CD4-positive, alpha-beta T cell (primary cell): ENCODE measurements around the gene PITPNM3. TPM values are rescaled to one million over a fixed set of nuclear protein-coding genes. Genes with fewer than 3 reads are reported as not detected.
"Not testable (repeated sequence)": the region's sequence is repeated elsewhere in the genome, so short reads cannot be mapped to it uniquely, and the experiment has no call there.

ENCODE experiments used
- ATAC-seq: fragments of 200-7000 bp; cut with Tn5 transposase; one replicate; pipeline ENCODE4 v1.10.0; 2022; ENCODE audit warnings: mild to moderate bottlenecking; ENCODE audit not compliant: poor library complexity
- CTCF ChIA-PET: fragments of 350-600 bp; sonication (Branson Sonifier 250); formaldehyde crosslinking; loops from one replicate; lab custom pipeline; 2021; ENCODE audit warnings: antibody characterized with exemption, inconsistent platforms; lab: Charles Lee
- POLR2A ChIA-PET: fragments of 350-600 bp; sonication (Branson Sonifier 250); formaldehyde crosslinking; loops from one replicate; lab custom pipeline; 2021; ENCODE audit warnings: antibody characterized with exemption, inconsistent platforms; lab: Charles Lee
- DNase-seq, 14 experiments: peaks; one replicate each; pipeline ENCODE4 v3.0.0-alpha.2; 2013 to 2020; ENCODE audit warnings: mixed read lengths in 2 of 14
- H3K27ac ChIP-seq, 2 donors: one replicate each; pipeline versions ENCODE4 v1.5.1 to v1.7.0; 2013; ENCODE audit warnings: low read length in 2 of 2, low read depth in 1 of 2, mild to moderate bottlenecking in 1 of 2
- H3K27me3 ChIP-seq, 2 experiments: 1 replicate in 1 of 2; 2 replicates in 1 of 2; pipeline versions ENCODE4 v1.6.1 to v1.7.0; 2013; ENCODE audit warnings: low read length in 2 of 2, control low read depth in 1 of 2, mild to moderate bottlenecking in 1 of 2, moderate library complexity in 1 of 2; ENCODE audit not compliant: insufficient read depth in 2 of 2, control insufficient read depth in 1 of 2
- H3K36me3 ChIP-seq: one replicate; pipeline ENCODE4 v1.6.1; 2013; ENCODE audit warnings: low read length, control low read depth; ENCODE audit not compliant: insufficient read depth
- H3K4me1 ChIP-seq: one replicate; pipeline ENCODE4 v1.6.1; 2013; ENCODE audit warnings: low read length, control low read depth; ENCODE audit not compliant: insufficient read depth
- H3K4me3 ChIP-seq: one replicate; pipeline ENCODE4 v1.5.1; 2013; ENCODE audit warnings: mild to moderate bottlenecking, low read length, moderate library complexity
- H3K9me3 ChIP-seq, 2 experiments: 1 replicate in 1 of 2; 2 replicates in 1 of 2; pipeline versions ENCODE4 v1.6.1 to v1.7.0; 2013; ENCODE audit warnings: low read length in 2 of 2, mild to moderate bottlenecking in 2 of 2, control low read depth in 1 of 2, moderate library complexity in 1 of 2; ENCODE audit not compliant: control insufficient read depth in 1 of 2, insufficient read depth in 1 of 2
- H3K27ac Mint-ChIP-seq: one replicate; pipeline ENCODE4 v1.8.0; 2020; ENCODE audit warnings: mixed read lengths
- H3K27me3 Mint-ChIP-seq: one replicate; pipeline ENCODE4 v1.8.0; 2021; ENCODE audit warnings: mixed read lengths
- H3K36me3 Mint-ChIP-seq: one replicate; pipeline ENCODE4 v1.8.0; 2021; ENCODE audit warnings: low read depth, mixed read lengths
- H3K4me1 Mint-ChIP-seq: one replicate; pipeline ENCODE4 v1.8.0; 2021; ENCODE audit warnings: low read depth, mixed read lengths
- H3K4me3 Mint-ChIP-seq: one replicate; pipeline ENCODE4 v1.8.0; 2020; ENCODE audit warnings: mild to moderate bottlenecking, mixed read lengths
- H3K9me3 Mint-ChIP-seq: one replicate; pipeline ENCODE4 v1.8.0; 2020; ENCODE audit warnings: mixed read lengths
- intact Hi-C, 2 experiments: fragments of 100-400 bp; cut with DNase I in 1 of 2; cut with micrococcal nuclease in 1 of 2; formaldehyde crosslinking; loops; one replicate each; pipeline versions ENCODE4 v1.15.1 to v1.9.0; 2023 to 2025; cut with DNase I, micrococcal nuclease
- total RNA-seq, 174 experiments: library from RNA in 2 of 174; stranded (reverse) in 2 of 174; gene quantifications; one replicate each; pipeline ENCODE4 v1.2.3 and lab custom pipeline; 2021 to 2026
- TF ChIP-seq, protein P1 (sequence below): fragments of 200-600 bp; IDR thresholded peaks from one replicate; pipeline ENCODE4 v1.8.0; 2022; ENCODE audit warnings: antibody characterized with exemption, mild to moderate bottlenecking

Gene PITPNM3
- total RNA-seq, 2 experiments from 2014 or later: 0.34 to 0.41 TPM

DNA sequence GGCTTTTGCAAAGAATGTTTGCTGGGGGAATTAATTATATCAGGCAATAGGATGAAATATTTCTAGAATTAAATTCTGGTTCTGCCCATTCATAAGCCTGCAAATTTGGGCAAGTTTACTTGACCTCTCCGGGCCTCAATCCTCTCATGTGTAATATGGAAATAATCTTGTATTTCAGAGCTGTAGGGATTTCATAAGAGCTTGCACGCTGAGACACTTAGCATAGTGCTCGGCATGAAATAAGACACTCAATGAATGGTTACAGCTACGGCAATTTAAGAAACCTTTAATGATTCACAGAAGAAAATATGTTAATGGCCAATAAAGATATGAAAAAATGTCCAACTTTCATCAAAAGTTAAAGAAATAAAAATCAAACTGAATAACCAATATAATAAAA lies 40.6 kb upstream of the PITPNM3 start:
- Mint-ChIP-seq H3K36me3 (peaks cover 92% of the 10 kb centered on the region), H3K4me3 (no peak overlapping the region), H3K27ac (no peak overlapping the region), H3K4me1 (no peaks in the 10 kb centered on the region), H3K27me3 (no peaks in the 10 kb centered on the region), H3K9me3 (no peaks in the 10 kb centered on the region)
- ChIA-PET POLR2A (no interaction called here), CTCF (no interaction called here)
- DNase-seq (no peak), ATAC-seq (no peak)
- Histone ChIP-seq H3K27ac (no peak overlapping the region), H3K9me3 (no peaks in the 10 kb centered on the region), H3K4me1 (no peaks in the 10 kb centered on the region), H3K27me3 (no peaks in the 10 kb centered on the region), H3K4me3 (no peak overlapping the region), H3K36me3 (peaks cover 54% of the 10 kb centered on the region)
- intact Hi-C loops: no loop called here
- TF ChIP-seq, protein P1, sequence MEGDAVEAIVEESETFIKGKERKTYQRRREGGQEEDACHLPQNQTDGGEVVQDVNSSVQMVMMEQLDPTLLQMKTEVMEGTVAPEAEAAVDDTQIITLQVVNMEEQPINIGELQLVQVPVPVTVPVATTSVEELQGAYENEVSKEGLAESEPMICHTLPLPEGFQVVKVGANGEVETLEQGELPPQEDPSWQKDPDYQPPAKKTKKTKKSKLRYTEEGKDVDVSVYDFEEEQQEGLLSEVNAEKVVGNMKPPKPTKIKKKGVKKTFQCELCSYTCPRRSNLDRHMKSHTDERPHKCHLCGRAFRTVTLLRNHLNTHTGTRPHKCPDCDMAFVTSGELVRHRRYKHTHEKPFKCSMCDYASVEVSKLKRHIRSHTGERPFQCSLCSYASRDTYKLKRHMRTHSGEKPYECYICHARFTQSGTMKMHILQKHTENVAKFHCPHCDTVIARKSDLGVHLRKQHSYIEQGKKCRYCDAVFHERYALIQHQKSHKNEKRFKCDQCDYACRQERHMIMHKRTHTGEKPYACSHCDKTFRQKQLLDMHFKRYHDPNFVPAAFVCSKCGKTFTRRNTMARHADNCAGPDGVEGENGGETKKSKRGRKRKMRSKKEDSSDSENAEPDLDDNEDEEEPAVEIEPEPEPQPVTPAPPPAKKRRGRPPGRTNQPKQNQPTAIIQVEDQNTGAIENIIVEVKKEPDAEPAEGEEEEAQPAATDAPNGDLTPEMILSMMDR: no peak

GRCh38 chr17:6596511-6596910 lies 40.2 kb upstream of the PITPNM3 start:
- ChIA-PET CTCF (no interaction called here), POLR2A (no interaction called here)
- H3K9me3 Mint-ChIP-seq: no peaks in the 10 kb centered on the region
- no peaks in the 10 kb centered on the region for H3K4me1 ChIP-seq
- no peak overlapping the region for H3K27ac Mint-ChIP-seq
- H3K4me1 Mint-ChIP-seq: no peaks in the 10 kb centered on the region
- intact Hi-C loops: no loop called here
- TF ChIP-seq, protein P1: no peak
- H3K36me3 ChIP-seq: peaks cover 56% of the 10 kb centered on the region
- no peak overlapping the region for H3K4me3 ChIP-seq
- H3K27me3 Mint-ChIP-seq: no peaks in the 10 kb centered on the region
- DNase-seq: no peak
- H3K4me3 Mint-ChIP-seq: no peak overlapping the region
- H3K36me3 Mint-ChIP-seq: peaks cover 92% of the 10 kb centered on the region
- H3K27me3 ChIP-seq: no peaks in the 10 kb centered on the region
- H3K27ac ChIP-seq: no peak overlapping the region
- ATAC-seq: no peak
- H3K9me3 ChIP-seq: no peaks in the 10 kb centered on the region

- Mint-ChIP-seq H3K4me3 (no peak overlapping the region), H3K27me3 (no peaks in the 10 kb centered on the region), H3K4me1 (no peaks in the 10 kb centered on the region), H3K36me3 (peaks cover 92% of the 10 kb centered on the region), H3K27ac (no peak overlapping the region), H3K9me3 (no peaks in the 10 kb centered on the region)
- intact Hi-C loops: no loop called here
- POLR2A ChIA-PET: no interaction called here
- Histone ChIP-seq H3K27ac (no peak overlapping the region), H3K27me3 (no peaks in the 10 kb centered on the region), H3K36me3 (peaks cover 56% of the 10 kb centered on the region), H3K4me1 (no peaks in the 10 kb centered on the region), H3K4me3 (no peak overlapping the region), H3K9me3 (no peaks in the 10 kb centered on the region)
- CTCF ChIA-PET: no interaction called here
- DNase-seq (no peak), ATAC-seq (no peak)
- TF ChIP-seq, protein P1: no peak
Observed at GRCh38 chr17:6596081-6596480, 39.7 kb upstream of the PITPNM3 start.

- H3K36me3 ChIP-seq: peaks cover 61% of the 10 kb centered on the region
- H3K27me3 ChIP-seq, H3K27ac Mint-ChIP-seq, intact Hi-C loops, H3K4me3 Mint-ChIP-seq, H3K9me3 ChIP-seq, H3K4me3 ChIP-seq, CTCF ChIA-PET, H3K27me3 Mint-ChIP-seq, ATAC-seq, POLR2A ChIA-PET, H3K4me1 Mint-ChIP-seq, H3K27ac ChIP-seq, H3K4me1 ChIP-seq, H3K9me3 Mint-ChIP-seq, DNase-seq: not testable (repeated sequence)
- H3K36me3 Mint-ChIP-seq: peaks cover 93% of the 10 kb centered on the region
Observed at GRCh38 chr17:6593371-6593770, 37.0 kb upstream of the PITPNM3 start.
